GM19043 (cell line): ENCODE measurements around the gene PPP1R10.
"Not testable (repeated sequence)": the region's sequence is repeated elsewhere in the genome, so short reads cannot be mapped to it uniquely, and the experiment has no call there.

ENCODE experiments used
- ATAC-seq: cut with Tn5 transposase; IDR thresholded peaks from one replicate; pipeline ENCODE4 v1.9.1; 2021; ENCODE audit warnings: low read depth; ENCODE audit not compliant: unreplicated experiment

Gene PPP1R10

DNA sequence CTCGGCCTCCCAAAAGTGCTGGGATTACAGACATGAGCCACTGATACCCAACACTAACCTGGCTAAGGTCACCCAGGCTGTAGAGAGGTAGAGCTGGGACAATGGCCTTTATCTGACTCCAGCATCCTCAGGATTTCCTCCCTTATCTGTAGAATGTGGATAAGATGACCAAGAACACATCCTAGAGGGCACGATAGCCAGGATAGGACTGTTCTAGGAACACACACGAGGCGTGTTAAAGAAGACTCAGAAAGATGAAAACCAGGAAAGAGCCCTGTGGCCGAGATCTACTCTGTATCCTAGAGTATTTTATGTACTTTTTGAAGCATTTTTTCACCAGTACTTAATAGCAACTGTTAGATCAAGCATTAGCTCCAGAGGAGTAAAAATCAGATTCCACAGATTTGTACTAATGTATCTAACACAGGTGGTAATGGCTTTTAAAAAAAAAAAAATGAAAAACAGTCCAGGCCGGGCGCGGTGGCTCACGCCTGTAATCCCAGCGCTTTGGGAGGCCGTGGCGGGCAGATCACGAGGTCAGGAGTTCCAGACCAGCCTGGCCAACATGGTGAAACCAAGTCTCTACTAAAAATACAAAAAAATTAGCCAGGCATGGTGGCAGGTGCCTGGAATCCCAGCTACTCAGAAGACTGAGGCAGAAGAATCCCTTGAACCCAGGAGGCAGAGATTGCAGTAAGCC, 17.3 kb downstream of the PPP1R10 start:
- ATAC-seq, result no peak

DNA sequence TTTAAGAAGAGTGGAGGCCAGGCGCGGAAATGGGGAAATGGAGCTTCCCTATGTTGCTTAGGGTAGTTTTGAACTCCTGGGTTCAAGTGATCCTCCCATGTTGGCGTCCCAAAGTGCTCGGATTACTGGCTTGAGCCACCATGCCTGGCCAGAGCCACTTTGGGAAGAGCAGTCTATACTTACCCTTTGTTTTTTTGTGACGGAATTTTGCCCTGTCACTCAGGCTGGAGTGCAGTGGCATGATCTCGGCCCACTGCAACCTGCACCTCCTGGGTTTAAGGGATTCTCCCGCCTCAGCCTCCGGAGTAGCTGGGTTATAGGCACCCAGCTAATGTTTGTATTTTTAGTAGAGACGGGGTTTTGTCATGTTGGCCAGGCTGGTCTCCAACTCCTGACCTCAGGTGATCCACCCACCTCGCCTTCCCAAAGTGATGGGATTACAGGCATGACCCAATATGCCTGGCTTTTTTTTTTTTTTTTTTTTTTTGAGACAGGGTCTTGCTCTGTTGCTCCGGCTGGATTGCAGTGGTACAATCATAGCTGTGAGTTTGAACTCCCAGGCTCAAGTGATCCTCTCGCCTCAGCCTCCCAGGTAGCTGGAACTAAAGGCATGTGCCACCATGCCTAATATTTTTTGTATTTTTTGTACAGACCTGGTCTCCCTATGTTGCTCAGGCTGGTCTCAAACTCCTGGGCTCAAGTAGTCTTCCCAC, 18.0 kb downstream of the PPP1R10 start:
- ATAC-seq, result no peak

DNA sequence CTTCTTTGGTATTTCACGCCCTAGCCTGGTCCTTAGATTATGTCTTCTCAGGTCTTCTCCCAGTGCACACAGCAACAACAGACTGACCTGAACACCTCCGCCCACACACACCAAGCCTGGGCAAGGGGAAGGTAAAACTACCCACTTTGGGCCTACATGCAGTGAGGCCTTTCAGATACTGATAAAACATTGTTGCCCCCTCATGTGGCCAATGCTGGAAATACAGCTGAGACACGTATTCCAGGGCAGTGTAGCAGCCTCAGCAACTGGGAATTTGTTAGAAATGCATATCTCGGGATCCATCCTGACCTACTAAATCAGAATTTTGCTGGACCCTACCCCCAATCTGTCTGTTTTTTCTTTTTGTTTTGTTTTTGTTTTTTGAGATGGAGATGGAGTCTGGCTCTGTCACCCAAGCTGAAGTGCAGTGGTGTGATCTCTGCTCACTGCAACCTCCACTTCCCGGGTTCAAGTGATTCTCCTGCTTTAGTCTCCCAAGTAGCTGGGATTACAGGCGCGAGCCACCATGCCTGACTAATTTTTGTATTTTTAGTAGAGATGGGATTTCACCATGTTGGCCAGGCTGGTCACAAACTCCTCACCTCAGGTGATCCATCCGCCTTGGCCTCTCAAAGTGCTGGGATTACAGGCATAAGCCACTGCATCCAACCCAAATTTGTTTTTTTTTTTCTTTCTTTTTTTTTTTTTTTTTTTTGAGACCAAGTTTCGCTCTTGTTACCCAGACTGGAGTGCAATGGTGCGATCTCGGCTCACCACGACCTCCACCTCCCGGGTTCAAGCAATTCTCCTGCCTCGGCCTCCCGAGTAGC, 19.5 kb downstream of the PPP1R10 start:
- ATAC-seq, result not testable (repeated sequence)

DNA sequence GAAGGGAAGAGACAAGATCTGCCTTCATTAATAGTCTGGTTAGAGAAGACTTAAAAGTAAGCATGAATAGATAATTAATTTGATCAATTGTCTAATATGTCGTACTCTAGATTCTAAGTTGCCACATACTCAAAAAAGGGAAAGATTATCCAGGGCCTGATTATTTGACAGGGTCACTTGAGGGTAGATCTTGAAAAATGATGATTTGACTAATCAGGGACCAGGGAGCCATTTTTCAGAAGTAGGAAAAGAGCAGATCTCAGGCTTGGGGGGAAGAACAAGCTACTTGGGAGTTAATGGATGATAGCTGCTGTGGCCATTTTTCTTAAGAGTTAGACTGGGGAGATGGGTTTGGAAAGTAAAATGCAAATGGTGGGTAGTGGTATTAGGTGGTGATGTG, 24.8 kb downstream of the PPP1R10 start:
- no peak for ATAC-seq

DNA sequence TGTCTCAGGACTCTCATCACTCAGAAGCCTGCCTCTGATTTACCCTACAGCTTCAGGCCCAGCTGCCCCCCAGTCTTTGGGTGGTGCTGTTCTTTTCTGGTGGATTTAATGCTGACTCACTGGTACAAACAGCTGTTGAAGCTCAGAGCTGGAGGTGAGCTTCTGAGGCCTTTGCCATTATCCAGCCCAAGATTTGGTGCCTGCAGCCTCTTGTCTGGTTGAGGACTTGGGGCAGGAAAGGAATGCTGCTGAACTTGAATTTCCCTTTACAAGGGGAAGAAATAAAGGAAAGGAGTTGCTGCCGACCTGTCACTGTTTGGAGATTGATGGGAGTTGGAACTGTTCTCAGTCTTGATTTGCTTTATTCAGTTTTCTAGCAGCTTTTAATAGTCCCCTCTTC, 26.0 kb downstream of the PPP1R10 start:
- ATAC-seq, result no peak

DNA sequence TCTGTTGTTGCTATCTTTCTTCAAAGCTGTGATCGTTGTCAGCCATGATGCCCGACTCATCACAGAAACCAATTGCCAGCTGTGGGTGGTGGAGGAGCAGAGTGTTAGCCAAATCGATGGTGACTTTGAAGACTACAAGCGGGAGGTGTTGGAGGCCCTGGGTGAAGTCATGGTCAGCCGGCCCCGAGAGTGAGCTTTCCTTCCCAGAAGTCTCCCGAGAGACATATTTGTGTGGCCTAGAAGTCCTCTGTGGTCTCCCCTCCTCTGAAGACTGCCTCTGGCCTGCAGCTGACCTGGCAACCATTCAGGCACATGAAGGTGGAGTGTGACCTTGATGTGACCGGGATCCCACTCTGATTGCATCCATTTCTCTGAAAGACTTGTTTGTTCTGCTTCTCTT, 26.5 kb downstream of the PPP1R10 start:
- ATAC-seq, result no peak

DNA sequence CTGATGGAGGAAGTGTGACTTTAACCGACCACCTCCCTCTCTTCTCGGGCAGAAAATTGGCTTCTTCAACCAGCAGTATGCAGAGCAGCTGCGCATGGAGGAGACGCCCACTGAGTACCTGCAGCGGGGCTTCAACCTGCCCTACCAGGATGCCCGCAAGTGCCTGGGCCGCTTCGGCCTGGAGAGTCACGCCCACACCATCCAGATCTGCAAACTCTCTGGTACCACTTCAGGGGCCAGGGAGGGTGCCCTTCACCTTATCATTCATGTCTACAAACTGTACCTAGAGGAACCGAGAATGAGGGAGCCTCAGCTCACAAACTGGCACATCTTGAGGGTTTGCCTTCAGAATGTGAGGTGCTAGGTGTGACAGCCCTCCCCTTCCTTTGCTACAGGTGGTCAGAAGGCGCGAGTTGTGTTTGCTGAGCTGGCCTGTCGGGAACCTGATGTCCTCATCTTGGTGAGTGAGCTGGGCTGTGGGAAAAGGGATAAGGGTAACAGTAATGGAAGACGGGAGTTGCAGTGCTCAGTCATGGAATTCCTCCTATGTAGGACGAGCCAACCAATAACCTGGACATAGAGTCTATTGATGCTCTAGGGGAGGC, 27.2 kb downstream of the PPP1R10 start:
- ATAC-seq, result no peak

DNA sequence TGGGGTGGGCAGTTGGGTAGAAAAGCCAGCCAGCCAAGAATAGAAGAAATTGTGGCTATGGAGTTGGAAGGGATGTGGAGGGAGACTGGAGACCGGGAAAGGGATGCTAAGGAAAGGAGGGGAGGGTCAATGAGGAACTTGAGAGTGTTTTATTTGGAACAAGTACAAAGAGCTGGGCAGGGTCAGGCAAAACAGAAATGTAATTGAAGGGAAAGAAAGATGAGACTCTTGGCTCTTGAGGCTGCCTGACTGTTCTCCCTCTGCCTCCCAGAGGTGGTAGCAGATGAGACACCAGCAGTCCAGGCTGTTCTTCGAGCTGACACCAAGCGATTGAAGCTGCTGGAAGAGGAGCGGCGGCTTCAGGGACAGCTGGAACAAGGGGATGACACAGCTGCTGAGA, 33.1 kb downstream of the PPP1R10 start:
- no peak for ATAC-seq

DNA sequence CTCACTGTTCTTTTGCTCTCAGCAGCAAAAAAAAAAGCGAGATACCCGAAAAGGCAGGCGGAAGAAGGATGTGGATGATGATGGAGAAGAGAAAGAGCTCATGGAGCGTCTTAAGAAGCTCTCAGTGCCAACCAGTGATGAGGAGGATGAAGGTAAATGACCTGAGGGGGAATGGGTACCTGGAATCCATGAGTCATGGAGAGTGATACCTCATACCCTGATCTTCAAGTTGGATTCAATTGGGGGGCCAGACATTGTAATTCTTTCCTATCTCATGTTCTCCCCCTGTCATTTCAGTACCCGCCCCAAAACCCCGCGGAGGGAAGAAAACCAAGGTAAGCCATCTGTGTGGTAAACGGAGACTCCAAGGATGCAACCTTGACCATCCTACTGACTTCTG, 39.0 kb downstream of the PPP1R10 start:
- ATAC-seq, result no peak

DNA sequence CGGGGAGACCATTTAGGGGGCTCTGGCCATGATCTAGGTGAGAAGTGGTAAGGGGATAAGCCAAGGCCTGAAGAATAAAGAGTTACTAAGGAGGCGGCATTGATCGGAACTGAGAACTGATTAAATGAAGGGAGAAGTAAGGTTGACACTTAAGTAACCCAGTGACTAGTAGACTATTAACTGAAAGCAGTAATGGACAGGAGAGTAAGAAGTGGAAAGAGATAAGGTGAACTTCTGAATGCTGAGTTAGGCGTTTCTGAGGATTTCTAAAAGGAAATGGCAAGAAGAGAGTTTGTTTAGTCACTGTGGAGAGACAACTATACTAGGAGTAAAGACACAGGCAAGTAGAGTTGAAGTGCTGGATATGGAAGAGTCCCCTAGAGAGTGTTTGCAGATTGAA, 43.9 kb downstream of the PPP1R10 start:
- no peak for ATAC-seq

DNA sequence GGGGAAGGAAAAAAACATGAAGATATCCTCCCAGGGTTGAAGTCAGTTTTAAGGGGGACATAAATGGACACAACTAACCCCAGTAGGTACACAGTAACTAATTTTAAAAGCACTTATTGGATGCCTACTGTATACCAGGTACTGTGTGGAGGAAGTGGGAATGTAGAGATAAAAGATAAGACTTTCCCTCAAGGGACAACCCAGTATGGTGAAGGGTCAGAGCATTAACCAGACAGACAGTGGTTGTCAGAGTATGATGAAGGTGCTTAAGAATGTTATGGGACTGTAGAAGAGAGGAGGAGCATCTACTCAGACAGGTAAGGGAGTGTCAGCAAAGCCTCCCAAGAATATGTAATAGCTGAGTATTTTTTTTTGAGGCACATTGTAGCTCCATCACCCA, 44.9 kb downstream of the PPP1R10 start:
- no peak for ATAC-seq

DNA sequence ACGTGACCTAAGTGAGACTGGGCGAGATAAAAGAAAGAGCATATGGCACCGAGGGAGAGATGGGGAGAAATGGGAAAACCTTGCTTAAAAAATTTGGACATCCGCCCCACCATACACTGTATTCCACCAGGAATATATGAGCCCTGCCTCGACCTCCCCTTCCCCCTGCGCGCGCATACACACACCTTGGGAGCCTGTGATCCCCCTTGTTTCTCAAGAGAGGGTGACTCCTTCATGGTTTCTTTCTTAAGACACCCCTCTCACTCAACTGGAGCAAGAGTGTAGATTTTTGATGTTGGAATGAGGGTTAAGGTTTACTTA, 45.3 kb downstream of the PPP1R10 start:
- ATAC-seq, result no peak

DNA sequence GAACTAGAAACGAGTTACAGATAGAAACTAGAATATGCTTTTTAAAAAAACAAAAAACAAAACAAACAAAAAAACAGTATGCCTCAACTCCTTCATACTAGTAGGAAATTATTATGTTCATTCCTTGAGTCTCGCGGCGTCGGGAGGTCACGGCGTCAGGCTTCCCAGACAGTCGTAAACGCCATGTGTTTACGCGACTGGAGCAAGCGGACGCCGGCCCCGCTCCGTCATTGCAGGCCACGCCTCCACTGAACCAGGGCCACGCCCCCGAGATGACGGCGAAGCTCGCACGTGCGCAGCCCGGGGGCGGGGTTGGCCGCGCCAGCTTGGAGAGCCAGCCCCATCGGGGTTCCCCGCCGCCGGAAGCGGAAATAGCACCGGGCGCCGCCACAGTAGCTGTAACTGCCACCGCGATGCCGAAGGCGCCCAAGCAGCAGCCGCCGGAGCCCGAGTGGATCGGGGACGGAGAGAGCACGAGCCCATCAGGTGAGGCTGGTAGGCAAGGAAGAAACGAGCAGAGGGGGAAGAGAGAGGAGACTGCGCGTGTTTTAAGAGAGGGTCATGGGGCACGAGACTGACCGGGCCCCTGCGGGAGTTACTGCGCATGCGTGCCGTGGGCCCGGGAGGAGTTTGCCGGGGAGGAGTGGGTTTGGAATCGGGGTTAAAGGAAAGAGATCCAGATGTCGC, 45.8 kb downstream of the PPP1R10 start, which contains the start of gene ABCF1:
Gene ABCF1 (plus strand): TSS at position 368 of the 687 bp plus-strand sequence. CDS start 46 bp downstream, at position 414.
- peak; percentile 97 for ATAC-seq

DNA sequence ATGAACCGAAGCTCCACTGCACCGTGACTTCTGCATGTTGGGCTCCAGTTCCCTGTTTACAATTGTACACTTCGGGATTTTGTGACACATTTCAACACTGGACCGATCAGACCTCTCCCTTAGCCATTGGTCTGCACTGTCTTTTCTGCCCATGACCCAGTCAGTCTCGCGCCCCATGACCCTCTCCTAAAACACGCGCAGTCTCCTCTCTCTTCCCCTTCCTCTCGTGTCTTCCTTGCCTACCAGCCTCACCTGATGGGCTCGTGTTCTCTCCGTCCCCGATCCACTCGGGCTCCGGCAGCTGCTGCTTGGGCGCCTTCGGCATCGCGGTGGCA, 46.3 kb downstream of the PPP1R10 start:
- no peak for ATAC-seq

DNA sequence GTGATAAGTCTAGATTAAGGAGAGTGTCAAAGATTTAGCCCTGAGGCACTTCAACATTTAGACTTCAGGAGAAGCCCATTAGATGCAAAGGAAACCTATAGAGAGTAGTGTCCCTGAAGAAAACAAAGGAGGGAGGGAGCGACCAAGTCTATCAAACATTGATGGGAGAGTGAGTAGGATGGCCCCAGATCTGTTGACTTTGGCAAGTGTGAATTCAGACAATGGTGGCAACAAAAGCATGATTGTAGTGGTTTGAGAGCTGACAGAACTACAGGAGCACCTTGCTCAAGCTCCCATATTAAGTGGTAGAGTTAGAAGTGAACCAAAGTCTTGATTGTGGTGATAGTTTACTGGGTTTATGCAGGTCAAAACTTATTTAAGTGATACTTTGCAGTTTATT, 46.8 kb downstream of the PPP1R10 start:
- no peak for ATAC-seq

DNA sequence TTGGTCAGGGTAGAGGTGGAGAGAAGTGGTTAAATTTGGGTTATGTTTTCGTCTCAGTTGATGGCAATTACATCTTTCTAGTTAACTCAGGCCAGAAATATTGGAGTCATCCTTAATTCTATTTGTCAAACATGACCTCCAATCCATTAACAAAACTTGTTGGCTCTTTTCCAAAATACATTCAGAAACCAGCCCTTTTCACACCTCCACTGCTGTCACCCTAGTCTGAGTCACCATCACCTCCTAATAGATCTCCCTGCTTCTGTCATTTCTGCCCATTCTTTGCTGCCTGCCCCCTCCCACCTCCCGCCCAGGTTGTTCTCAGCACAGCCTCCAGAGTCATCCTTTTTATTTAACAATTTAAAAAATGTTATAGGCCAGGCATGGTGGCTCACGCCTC, 48.8 kb downstream of the PPP1R10 start:
- no peak for ATAC-seq

DNA sequence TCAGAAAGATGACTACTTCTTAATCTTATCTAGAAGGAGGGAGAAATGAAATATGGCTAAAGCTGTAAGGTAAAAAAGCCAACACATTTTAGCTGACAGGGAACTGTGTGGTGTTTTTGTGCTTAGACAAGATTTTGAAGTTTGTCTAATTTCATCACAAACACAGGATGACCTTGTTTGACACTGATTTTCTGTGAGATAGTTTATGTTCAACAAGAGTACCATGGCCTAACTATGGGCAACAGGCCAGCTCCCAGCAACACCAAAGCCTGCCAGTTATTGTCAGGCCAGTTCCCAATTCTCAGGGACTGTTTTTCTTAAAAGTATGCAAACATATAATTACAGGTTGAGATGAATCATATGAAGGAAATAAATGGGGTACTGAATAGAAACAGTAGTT, 51.3 kb downstream of the PPP1R10 start:
- ATAC-seq, result no peak

DNA sequence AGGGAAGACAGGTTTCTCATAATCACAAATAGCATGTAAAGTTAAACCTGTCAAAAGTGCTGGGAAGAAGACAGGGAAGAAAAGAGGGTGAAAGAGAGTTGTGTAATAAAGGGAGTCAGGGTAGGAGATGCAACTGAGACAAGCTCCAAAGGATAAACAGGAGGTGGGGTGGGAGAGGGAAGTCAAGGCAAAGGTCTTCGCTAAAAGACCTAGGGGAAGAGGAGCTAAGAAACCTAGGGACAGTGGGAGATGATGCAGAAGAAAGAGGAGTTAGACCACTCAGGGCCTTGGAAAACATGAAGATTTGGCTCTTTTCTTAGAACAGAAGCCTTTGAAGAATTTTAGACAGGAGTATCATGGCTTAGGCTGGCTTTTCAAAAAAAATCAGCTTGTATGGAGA, 52.9 kb downstream of the PPP1R10 start:
- no peak for ATAC-seq

DNA sequence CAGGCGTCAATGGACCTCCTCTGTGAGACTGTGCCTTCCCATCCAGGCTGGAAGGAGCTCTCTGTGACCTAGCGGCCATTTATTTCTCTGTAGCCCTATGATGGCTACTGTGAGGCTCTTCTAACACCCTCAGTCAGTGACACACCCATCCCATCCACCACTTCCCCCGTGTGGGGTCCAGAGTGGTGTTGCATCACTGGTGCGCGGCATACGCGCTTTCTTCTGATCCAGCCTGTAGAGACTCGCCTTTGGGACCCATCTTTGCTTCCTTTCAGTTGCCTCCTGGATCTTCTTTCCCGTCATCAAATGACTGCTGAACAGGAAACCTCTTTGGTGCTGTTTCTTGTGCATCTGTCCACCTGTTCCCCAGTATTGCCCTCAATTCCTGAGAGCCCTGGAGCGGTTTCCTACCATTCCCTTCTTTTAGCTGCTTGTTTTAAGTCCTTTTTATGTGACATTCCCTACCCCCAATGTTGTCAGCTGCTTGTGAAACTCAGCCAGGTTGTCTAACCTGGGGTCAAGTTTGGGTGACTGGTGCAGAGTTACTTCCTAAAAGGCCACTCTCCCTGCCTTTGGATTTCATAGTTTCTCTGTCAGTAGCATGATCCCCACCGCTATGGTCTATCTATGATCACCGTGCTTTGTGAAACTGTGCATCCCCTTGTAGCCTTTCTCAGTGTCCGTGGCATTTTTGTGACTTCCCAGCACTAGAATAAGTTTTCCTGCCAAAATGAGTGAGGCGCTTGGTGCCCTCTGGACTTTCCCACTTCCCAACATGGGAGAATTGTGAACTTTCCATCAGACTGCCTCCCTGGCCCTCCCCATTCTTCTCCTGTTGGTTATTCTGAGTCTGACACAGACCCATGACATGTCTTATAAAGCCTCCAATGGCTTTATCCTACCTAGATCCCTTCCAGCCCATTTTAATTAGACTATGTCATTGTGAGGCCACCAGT, 54.3 kb downstream of the PPP1R10 start:
- ATAC-seq, result no peak

DNA sequence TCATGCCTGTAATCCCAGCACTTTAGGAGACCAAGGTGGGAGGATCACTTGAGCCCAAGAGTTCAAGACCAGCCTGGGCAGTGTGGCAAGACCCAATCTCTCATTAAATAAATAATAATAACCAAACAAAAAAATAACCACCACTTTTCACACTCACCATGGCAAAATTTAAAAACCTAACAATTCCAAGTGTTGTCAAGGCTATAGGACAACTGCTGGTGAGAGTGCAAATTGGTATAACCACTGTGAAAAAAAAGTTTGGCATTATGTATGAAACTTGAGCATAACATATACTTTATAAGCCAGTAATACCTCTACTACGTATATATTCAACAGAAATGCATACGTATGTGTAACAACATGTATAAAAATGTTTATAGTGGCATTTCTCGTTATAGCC, 56.1 kb downstream of the PPP1R10 start:
- no peak for ATAC-seq
